HG03432 (cell line): Measurements from ENCODE around the gene GBF1.
A peak's percentile ranks its signal among the peaks of the same experiment; 100 is the strongest.
"Not testable (repeated sequence)": the region's sequence is repeated elsewhere in the genome, so short reads cannot be mapped to it uniquely, and the experiment has no call there.

Experiments used
- ATAC-seq: cut with Tn5 transposase; IDR thresholded peaks from one replicate; pipeline ENCODE4 v1.9.1; 2021; ENCODE audit warnings: mild to moderate bottlenecking, moderate library complexity; ENCODE audit not compliant: unreplicated experiment

GBF1 gene

GRCh38 chr10:102233997-102234396 lies 11.3 kb upstream of the GBF1 start:
- no peak for ATAC-seq

GRCh38 chr10:102234888-102235597 lies 10.3 kb upstream of the GBF1 start:
- ATAC-seq = no peak

GRCh38 chr10:102235598-102235920 lies 9.8 kb upstream of the GBF1 start:
- ATAC-seq = no peak

DNA sequence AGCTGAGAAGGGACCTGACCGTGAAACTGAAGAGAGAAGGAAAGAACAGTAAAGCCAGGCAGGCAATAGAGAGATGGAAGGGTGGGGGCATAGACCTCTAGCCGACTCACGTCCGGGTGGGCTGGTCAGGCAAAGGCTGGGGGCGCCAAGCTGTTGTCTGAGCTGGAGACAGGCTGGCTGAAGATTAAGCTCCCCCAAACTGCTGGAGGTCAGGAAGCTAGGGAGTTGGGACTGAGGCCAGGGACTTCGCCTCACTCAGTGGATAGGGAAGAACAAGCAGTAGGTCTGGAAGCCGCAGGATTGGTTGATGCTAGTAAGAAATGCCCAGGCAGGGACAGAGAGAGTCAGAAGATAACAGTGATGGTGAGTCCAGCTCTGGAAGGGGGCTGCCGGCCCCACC lies 9.3 kb upstream of the GBF1 start:
- ATAC-seq = no peak

- ATAC-seq = no peak
These were observed 7.5 kb upstream of the GBF1 start for GRCh38 chr10:102237711-102238252.

DNA sequence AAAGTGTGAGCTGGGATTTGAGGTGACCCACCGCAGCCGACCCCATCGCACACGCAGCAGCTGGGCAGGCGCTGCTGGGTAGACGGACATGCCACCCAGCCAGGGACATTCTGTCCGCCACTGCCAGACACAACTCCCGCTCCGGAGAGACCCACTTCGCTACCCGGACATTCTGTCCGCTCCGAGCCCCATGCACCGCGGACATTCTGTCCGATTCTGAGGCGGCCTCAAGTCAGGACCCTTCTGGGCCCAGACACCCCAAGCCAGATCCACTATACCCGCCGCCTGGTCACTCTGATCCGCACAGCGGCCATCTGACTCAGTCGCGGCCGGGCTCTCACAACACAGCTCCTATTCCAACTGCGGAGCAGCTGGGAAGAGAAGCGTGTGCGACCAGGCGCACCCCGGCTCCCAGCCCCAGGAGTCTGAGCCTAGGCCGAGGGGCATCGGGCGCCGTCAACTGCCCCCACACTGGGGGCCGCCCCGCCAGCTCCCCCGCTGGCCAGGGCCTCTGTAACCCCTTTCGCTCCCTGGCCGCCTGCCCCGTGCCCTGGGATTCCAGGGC lies 4.8 kb upstream of the GBF1 start:
- ATAC-seq = no peak

DNA sequence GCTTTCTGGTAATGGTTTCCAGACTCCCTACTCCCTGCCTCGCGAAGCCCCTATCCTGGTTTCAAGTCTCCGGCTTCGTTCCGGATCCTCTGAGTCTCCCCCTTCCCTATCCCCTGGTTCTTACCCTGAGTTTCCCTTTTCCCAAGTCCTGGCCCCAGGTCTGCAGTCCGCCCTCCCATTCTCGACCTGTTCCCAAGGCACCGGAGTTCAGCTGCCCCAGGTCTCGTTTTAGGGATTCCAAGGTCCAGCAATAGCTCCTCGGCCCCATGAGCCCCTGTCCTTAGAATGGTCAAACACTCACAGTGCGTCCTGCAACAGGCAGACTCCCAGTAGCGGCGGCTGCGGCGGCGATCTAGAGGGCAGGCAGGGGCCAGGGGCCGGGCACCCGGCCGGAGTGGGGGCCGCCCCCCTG lies 4.3 kb upstream of the GBF1 start:
- no peak for ATAC-seq

DNA sequence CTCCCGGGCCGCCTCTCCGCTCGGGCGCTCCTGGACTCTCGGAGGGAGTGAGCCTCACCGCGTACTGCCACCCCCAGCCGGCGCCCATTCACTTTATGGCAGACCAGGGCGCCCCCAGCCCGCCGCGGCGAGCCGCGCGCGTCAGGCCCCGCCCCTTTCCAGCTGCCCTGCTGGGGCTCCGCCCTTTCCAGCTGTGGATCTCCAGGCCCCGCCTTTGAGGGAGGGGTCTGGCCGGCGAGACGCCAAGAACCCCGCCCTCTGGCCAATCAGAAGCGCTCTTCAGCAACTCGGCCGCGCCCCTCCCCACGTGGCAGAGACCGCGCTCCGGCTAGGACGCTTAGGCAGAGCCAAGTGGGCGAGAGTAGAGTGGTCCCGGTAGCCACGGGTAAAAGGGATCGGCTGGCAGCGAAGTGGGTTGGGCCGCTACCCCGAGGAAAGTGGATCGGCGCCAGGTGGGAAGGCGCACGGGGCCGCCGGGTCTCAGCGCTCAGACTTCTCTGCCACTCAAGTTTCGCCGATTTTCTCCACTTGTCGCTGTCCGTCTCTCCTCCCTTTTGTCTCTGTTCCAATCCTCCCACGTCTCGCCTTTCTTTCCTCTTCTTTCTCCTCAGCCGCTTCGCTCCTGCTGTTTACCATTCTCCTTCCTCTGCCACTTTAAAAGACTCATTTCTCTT lies 3.8 kb upstream of the GBF1 start, which contains the start of gene PITX3:
PITX3 (minus strand) TSS at position 69 of the 674 bp plus-strand sequence. CDS start 9,432 bp downstream, outside the sequence.
- ATAC-seq = peak; percentile 42

GRCh38 chr10:102242118-102242485 lies 3.2 kb upstream of the GBF1 start:
- no peak for ATAC-seq

- no peak for ATAC-seq
These were observed 2.0 kb upstream of the GBF1 start for GRCh38 chr10:102243309-102243708.

- ATAC-seq = no peak
These were observed 560 bp downstream of the GBF1 start for GRCh38 chr10:102245932-102246251.

- ATAC-seq = no peak
These were observed 929 bp downstream of the GBF1 start for GRCh38 chr10:102246261-102246660.

GRCh38 chr10:102247734-102248133 lies 2.4 kb downstream of the GBF1 start:
- ATAC-seq = no peak

- ATAC-seq = not testable (repeated sequence)
These were observed 7.2 kb downstream of the GBF1 start for GRCh38 chr10:102252508-102252907.

GRCh38 chr10:102254426-102254825 lies 9.1 kb downstream of the GBF1 start:
- ATAC-seq = no peak

- ATAC-seq = no peak
These were observed 10.1 kb downstream of the GBF1 start for GRCh38 chr10:102255404-102255803.

DNA sequence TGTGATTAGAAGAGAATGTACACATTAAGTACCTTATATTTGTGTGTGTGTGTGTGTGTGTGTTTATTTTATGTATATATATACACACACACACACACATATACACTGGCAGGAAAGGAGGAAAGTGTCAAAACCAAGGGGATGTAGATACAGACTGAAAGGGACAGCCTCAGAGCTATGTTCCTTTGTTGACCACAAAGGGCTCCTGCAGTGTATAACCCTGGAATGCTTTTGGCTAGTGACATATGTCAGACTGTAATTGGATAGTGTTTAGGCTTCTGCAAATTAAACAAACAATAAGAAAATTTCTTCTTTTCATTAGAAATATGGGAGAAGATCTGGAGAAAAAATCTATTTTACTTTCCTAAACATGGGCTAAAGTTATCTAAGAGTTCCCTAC lies 15.9 kb downstream of the GBF1 start:
- no peak for ATAC-seq

DNA sequence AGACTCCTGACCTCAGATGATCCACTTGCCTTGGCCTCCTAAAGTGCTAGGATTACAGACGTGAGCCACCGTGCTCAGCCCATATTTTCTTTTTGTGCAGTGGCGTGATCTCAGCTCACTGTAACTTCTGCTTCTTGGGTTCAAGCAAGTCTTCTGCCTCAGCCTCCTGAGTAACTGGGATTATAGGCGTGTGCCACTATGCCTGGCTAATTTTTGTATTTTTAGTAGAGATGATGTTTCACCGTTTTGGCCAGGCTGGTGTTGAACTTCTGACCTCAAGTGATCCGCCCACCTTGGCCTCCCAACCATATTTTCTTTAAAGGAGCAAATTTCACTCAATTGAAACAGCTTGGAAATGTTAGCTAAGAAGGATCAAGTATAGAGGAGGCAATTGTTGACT lies 16.5 kb downstream of the GBF1 start:
- ATAC-seq = no peak

- no peak for ATAC-seq
These were observed 17.5 kb downstream of the GBF1 start for GRCh38 chr10:102262744-102263370.

DNA sequence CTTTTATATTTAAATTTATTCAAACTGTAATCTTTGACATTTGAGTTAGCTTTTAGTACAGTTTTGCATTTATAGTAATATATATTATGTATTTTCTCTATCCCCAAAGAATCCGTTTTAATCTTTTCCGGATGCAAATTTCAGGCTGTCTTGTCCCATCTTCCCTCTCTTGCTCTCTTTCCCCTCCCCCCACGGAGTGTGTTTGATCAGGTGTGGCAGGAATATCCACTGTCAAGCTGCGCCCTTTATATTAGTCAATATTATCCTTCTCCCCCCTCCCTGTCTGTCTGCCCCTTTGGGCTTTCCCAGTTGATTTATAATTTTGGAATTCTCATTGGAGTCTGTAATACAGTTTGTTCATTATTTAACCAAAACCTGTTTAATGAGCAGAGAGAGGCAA lies 19.0 kb downstream of the GBF1 start:
- ATAC-seq = no peak

DNA sequence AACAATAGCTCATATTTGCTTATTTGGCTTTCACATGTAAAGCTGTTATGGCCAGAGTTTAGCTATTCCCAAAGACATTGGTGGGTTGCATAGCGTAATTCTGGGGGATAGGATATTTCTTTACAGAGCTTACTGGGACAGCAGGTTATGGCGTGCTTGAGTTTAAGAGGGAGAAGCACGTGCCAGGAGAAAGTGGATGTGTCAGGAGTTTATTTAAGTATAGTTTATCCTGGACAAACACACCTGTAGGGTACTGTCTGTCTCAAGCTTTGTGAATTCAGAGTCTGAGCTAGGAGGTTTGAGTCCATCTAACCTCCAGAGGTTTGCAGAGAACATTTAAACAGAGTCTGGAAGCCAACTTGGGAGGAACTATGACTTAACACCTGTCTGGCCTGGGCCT lies 21.3 kb downstream of the GBF1 start:
- no peak for ATAC-seq

GRCh38 chr10:102267748-102268147 lies 22.4 kb downstream of the GBF1 start:
- no peak for ATAC-seq
